ENCODE results near the gene MPV17L2. TPM values are rescaled to one million over a fixed set of nuclear protein-coding genes. Genes with fewer than 3 reads are reported as not detected.

Gene MPV17L2
- total and polyA plus RNA-seq, 2 experiments from 2014 or later = 38.7 to 81.3 TPM

GRCh38 chr19:18156268-18156667 lies 36.8 kb upstream of the MPV17L2 start (continued):
- TF ChIP-seq, protein P1, sequence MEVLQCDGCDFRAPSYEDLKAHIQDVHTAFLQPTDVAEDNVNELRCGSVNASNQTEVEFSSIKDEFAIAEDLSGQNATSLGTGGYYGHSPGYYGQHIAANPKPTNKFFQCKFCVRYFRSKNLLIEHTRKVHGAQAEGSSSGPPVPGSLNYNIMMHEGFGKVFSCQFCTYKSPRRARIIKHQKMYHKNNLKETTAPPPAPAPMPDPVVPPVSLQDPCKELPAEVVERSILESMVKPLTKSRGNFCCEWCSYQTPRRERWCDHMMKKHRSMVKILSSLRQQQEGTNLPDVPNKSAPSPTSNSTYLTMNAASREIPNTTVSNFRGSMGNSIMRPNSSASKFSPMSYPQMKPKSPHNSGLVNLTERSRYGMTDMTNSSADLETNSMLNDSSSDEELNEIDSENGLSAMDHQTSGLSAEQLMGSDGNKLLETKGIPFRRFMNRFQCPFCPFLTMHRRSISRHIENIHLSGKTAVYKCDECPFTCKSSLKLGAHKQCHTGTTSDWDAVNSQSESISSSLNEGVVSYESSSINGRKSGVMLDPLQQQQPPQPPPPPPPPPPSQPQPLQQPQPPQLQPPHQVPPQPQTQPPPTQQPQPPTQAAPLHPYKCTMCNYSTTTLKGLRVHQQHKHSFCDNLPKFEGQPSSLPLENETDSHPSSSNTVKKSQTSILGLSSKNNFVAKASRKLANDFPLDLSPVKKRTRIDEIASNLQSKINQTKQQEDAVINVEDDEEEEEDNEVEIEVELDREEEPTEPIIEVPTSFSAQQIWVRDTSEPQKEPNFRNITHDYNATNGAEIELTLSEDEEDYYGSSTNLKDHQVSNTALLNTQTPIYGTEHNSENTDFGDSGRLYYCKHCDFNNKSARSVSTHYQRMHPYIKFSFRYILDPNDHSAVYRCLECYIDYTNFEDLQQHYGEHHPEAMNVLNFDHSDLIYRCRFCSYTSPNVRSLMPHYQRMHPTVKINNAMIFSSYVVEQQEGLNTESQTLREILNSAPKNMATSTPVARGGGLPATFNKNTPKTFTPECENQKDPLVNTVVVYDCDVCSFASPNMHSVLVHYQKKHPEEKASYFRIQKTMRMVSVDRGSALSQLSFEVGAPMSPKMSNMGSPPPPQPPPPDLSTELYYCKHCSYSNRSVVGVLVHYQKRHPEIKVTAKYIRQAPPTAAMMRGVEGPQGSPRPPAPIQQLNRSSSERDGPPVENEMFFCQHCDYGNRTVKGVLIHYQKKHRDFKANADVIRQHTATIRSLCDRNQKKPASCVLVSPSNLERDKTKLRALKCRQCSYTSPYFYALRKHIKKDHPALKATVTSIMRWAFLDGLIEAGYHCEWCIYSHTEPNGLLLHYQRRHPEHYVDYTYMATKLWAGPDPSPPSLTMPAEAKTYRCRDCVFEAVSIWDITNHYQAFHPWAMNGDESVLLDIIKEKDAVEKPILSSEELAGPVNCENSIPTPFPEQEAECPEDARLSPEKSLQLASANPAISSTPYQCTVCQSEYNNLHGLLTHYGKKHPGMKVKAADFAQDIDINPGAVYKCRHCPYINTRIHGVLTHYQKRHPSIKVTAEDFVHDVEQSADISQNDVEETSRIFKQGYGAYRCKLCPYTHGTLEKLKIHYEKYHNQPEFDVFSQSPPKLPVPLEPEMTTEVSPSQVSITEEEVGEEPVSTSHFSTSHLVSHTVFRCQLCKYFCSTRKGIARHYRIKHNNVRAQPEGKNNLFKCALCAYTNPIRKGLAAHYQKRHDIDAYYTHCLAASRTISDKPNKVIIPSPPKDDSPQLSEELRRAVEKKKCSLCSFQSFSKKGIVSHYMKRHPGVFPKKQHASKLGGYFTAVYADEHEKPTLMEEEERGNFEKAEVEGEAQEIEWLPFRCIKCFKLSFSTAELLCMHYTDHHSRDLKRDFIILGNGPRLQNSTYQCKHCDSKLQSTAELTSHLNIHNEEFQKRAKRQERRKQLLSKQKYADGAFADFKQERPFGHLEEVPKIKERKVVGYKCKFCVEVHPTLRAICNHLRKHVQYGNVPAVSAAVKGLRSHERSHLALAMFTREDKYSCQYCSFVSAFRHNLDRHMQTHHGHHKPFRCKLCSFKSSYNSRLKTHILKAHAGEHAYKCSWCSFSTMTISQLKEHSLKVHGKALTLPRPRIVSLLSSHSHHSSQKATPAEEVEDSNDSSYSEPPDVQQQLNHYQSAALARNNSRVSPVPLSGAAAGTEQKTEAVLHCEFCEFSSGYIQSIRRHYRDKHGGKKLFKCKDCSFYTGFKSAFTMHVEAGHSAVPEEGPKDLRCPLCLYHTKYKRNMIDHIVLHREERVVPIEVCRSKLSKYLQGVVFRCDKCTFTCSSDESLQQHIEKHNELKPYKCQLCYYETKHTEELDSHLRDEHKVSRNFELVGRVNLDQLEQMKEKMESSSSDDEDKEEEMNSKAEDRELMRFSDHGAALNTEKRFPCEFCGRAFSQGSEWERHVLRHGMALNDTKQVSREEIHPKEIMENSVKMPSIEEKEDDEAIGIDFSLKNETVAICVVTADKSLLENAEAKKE (CRISPR knock-in tag; IDR thresholded peaks at IDR 0.05) = no peak
- no peak for TF ChIP-seq JUNB (IDR thresholded peaks at IDR 0.05; ENCODE audit: unreplicated experiment)
- no peak for TF ChIP-seq STAT1 (IDR thresholded peaks at IDR 0.05; ENCODE audit: unreplicated experiment)
- TF ChIP-seq, protein P2, sequence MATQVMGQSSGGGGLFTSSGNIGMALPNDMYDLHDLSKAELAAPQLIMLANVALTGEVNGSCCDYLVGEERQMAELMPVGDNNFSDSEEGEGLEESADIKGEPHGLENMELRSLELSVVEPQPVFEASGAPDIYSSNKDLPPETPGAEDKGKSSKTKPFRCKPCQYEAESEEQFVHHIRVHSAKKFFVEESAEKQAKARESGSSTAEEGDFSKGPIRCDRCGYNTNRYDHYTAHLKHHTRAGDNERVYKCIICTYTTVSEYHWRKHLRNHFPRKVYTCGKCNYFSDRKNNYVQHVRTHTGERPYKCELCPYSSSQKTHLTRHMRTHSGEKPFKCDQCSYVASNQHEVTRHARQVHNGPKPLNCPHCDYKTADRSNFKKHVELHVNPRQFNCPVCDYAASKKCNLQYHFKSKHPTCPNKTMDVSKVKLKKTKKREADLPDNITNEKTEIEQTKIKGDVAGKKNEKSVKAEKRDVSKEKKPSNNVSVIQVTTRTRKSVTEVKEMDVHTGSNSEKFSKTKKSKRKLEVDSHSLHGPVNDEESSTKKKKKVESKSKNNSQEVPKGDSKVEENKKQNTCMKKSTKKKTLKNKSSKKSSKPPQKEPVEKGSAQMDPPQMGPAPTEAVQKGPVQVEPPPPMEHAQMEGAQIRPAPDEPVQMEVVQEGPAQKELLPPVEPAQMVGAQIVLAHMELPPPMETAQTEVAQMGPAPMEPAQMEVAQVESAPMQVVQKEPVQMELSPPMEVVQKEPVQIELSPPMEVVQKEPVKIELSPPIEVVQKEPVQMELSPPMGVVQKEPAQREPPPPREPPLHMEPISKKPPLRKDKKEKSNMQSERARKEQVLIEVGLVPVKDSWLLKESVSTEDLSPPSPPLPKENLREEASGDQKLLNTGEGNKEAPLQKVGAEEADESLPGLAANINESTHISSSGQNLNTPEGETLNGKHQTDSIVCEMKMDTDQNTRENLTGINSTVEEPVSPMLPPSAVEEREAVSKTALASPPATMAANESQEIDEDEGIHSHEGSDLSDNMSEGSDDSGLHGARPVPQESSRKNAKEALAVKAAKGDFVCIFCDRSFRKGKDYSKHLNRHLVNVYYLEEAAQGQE (IDR thresholded peaks at IDR 0.05; ENCODE audit: unreplicated experiment) = no peak
- no peak for TF ChIP-seq EZH2phosphoT487 (IDR thresholded peaks at IDR 0.05; ENCODE audit: unreplicated experiment)
- no peak for TF ChIP-seq EZH2 (IDR thresholded peaks at IDR 0.05; ENCODE audit: low read depth, unreplicated experiment)

All from GM23338 (cell line).